Measurements from ENCODE around the gene LAMA3. TPM values are rescaled to one million over a fixed set of nuclear protein-coding genes. Genes with fewer than 3 reads are reported as not detected.

Gene LAMA3
- polyA plus RNA-seq, 1 donor: 48.8 TPM

Other genes with a start within 250 kb of the LAMA3 start
- gene RIOK3, start 236.2 kb upstream of the LAMA3 start, polyA plus RNA-seq: 93.8 TPM
- gene RMC1, start 185.9 kb upstream of the LAMA3 start, polyA plus RNA-seq: 14.4 TPM
- gene NPC1, start 102.9 kb upstream of the LAMA3 start, polyA plus RNA-seq: 34.6 TPM
- gene ANKRD29, start 26.5 kb upstream of the LAMA3 start, polyA plus RNA-seq: 6.1 TPM

All from large intestine (tissue), 1 donor.